A549 (cell line): ENCODE data around the gene RPLP1. TPM values are rescaled to one million over a fixed set of nuclear protein-coding genes. Genes with fewer than 3 reads are reported as not detected.

ENCODE experiments used
- ATAC-seq, 2 experiments: fragments of 200-7000 bp in 1 of 2; fragments of >200 bp in 1 of 2; cut with Nextera tagmentation in 1 of 2; cut with Tn5 transposase in 1 of 2; 3 replicates each; pipeline versions ENCODE4 v1.8.0 to v1.9.1; 2018 to 2020; ENCODE audit warnings: mild to moderate bottlenecking in 1 of 2, moderate library complexity in 1 of 2
- CTCF ChIA-PET: fragments of 300-600 bp; sonication (Branson Sonifier 250); formaldehyde crosslinking; extraction: SDS; loops from one replicate; lab custom pipeline; 2021; ENCODE audit warnings: antibody characterized with exemption, inconsistent platforms; lab: Yijun Ruan, JAX
- POLR2A ChIA-PET: fragments of 350-600 bp; formaldehyde crosslinking; extraction: SDS; loops from one replicate; lab custom pipeline; 2021; ENCODE audit warnings: antibody characterized with exemption, inconsistent platforms; lab: Yijun Ruan, JAX
- DNase-seq, 2 experiments: peaks; one replicate each; pipeline versions ENCODE4 v3.0.0 to v3.0.0-alpha.2; 2011 to 2016; ENCODE audit warnings: low read depth in 1 of 2, low spot score in 1 of 2
- FAIRE-seq: peaks from 2 replicates; lab custom pipeline; 2011; peaks lifted over from hg19 to GRCh38; lab: Jason Lieb, UNC
- H3K27ac ChIP-seq, 2 experiments: fragments of >200 bp; sonication (Bioruptor Twin); formaldehyde crosslinking; 3 replicates each; pipeline ENCODE4 v1.5.1; 2016 to 2017
- H3K4me1 ChIP-seq: fragments of >200 bp; sonication (Bioruptor Twin); formaldehyde crosslinking; 3 replicates; pipeline ENCODE4 v1.6.1; 2016
- H3K4me2 ChIP-seq: fragments of >200 bp; sonication (Bioruptor Twin); formaldehyde crosslinking; 3 replicates; pipeline ENCODE4 v1.6.1; 2016
- H3K4me3 ChIP-seq: fragments of >200 bp; sonication (Bioruptor Twin); formaldehyde crosslinking; 3 replicates; pipeline ENCODE4 v1.5.1; 2016
- H3K9me3 ChIP-seq: fragments of >200 bp; sonication (Bioruptor Twin); formaldehyde crosslinking; 3 replicates; pipeline ENCODE4 v1.6.1; 2016
- BHLHE40 ChIP-seq: IDR thresholded peaks from 2 replicates; pipeline ENCODE4 v1.6.1; 2012; ENCODE audit warnings: low read depth, low read length, inconsistent platforms
- CBX8 ChIP-seq: fragments of 200-600 bp; sonication (generic); IDR thresholded peaks from 2 replicates; pipeline ENCODE4 v1.6.1; 2016
- CHD2 ChIP-seq: fragments of 150-350 bp; IDR thresholded peaks from 2 replicates; pipeline ENCODE4 v1.6.1; 2014; ENCODE audit warnings: low read length; ENCODE audit not compliant: partially characterized antibody
- EHF ChIP-seq: fragments of 250-450 bp; sonication (Bioruptor Pico); IDR thresholded peaks from 2 replicates; pipeline ENCODE4 v1.5.0; 2020; ENCODE audit warnings: mild to moderate bottlenecking
- FOSL2 ChIP-seq, 2 experiments: fragments of 450-650 bp in 1 of 2; fragments of >200 bp in 1 of 2; sonication (Bioruptor Twin) in 1 of 2; formaldehyde crosslinking; IDR thresholded peaks; 2 replicates each; pipeline versions ENCODE4 v1.5.0 to v1.6.1; 2016 to 2020; ENCODE audit warnings: mild to moderate bottlenecking in 1 of 2, moderate library complexity in 1 of 2
- FOXS1 ChIP-seq: fragments of 250-450 bp; sonication (Bioruptor Pico); IDR thresholded peaks from 2 replicates; pipeline ENCODE4 v1.5.0; 2020; ENCODE audit warnings: mild to moderate bottlenecking, moderate library complexity
- GATA3 ChIP-seq: IDR thresholded peaks from 2 replicates; pipeline ENCODE4 v1.6.1; 2012; ENCODE audit warnings: borderline replicate concordance
- HMGXB4 ChIP-seq: fragments of 250-450 bp; sonication (Bioruptor Pico); IDR thresholded peaks from 2 replicates; pipeline ENCODE4 v1.5.0; 2021; ENCODE audit warnings: mild to moderate bottlenecking, moderate library complexity, borderline replicate concordance
- HOXA7 ChIP-seq: fragments of 250-450 bp; sonication (Bioruptor Pico); IDR thresholded peaks from 2 replicates; pipeline ENCODE4 v1.5.0; 2020; ENCODE audit warnings: mild to moderate bottlenecking, moderate library complexity
- HOXB13 ChIP-seq: fragments of 250-450 bp; sonication (Bioruptor Pico); IDR thresholded peaks from 2 replicates; pipeline ENCODE4 v1.5.0; 2020; ENCODE audit warnings: low read depth, mild to moderate bottlenecking, moderate library complexity
- JUN ChIP-seq, 2 experiments: fragments of >200 bp; sonication (Bioruptor Twin); formaldehyde crosslinking; IDR thresholded peaks; 2 replicates in 1 of 2; 3 replicates in 1 of 2; pipeline ENCODE4 v1.6.1; 2016 to 2017
- JUNB ChIP-seq: fragments of >200 bp; sonication (Bioruptor Twin); formaldehyde crosslinking; IDR thresholded peaks from 2 replicates; pipeline ENCODE4 v1.6.1; 2016
- POLR2A ChIP-seq: IDR thresholded peaks from 2 replicates; pipeline ENCODE4 v1.6.1; 2012; ENCODE audit warnings: mild to moderate bottlenecking, low read length
- REST ChIP-seq: fragments of 200-600 bp; sonication (generic); IDR thresholded peaks from 2 replicates; pipeline ENCODE4 v1.6.1; 2016; ENCODE audit warnings: antibody characterized with exemption, mild to moderate bottlenecking, moderate library complexity
- SMC3 ChIP-seq: fragments of >200 bp; sonication (Bioruptor Twin); formaldehyde crosslinking; IDR thresholded peaks from 3 replicates; pipeline ENCODE4 v1.6.1; 2018; ENCODE audit warnings: inconsistent platforms
- SREBF2 ChIP-seq: fragments of 450-650 bp; IDR thresholded peaks from 2 replicates; pipeline ENCODE4 v1.6.1; 2014; ENCODE audit warnings: mild to moderate bottlenecking, moderate library complexity
- TFCP2L1 ChIP-seq: fragments of 250-450 bp; sonication (Bioruptor Pico); IDR thresholded peaks from 2 replicates; pipeline ENCODE4 v1.5.0; 2021; ENCODE audit warnings: mild to moderate bottlenecking
- USF2 ChIP-seq: fragments of 450-650 bp; IDR thresholded peaks from 2 replicates; pipeline ENCODE4 v1.6.1; 2014; ENCODE audit warnings: antibody characterized with exemption
- ZC3H11A ChIP-seq: fragments of 450-650 bp; IDR thresholded peaks from 2 replicates; pipeline ENCODE4 v1.6.1; 2014; ENCODE audit warnings: antibody characterized with exemption, mild to moderate bottlenecking
- ZSCAN20 ChIP-seq: fragments of 250-450 bp; sonication (Bioruptor Pico); IDR thresholded peaks from 2 replicates; pipeline ENCODE4 v1.8.0; 2022; ENCODE audit warnings: mild to moderate bottlenecking, moderate library complexity
- WGBS: methylation state at CpG from one replicate; pipeline ENCODE4 v1.1.6; 2017; ENCODE audit errors: missing lambda C conversion rate; 5-methylcytosine and 5-hydroxymethylcytosine counted together
- polyA plus RNA-seq, 4 experiments: library from polyadenylated mRNA; depleted of rRNA in 3 of 4; stranded (reverse); fragments of >200 nt; fragmentation: RNase III in 1 of 4; extraction: RNeasy Plus Mini Kit Qiagen cat#74134 plus additional on column Dnase treatment in 1 of 4; gene quantifications; 2 replicates in 3 of 4; 3 replicates in 1 of 4; pipeline ENCODE4 v1.2.3, GENCODE V29; 2011 to 2017

The RPLP1 gene
- polyA plus RNA-seq, 2 of the 4 experiments (the other 2 are of a cell fraction), result 1,245 to 4,104 TPM

- H3K4me1 ChIP-seq, result peaks cover 28% of the 10 kb centered on the region
- no peak for FAIRE-seq
- ATAC-seq, result peak; percentile 7 to 12; a peak in 2 of 6 replicates
- no peak overlapping the region for H3K4me2 ChIP-seq
- ChIA-PET CTCF (interaction anchor here (0.8 to 9.0 kb wide), 8 partner anchors 9 to 1020 kb away, joined by 3 to 152 read pairs (median 5); partner anchors contain the start of genes RPLP1 and TLE3), POLR2A (interaction anchor here (0.6 kb wide), 1 partner anchor 1040 kb away, joined by 3 read pairs; no protein-coding TSS in a partner anchor)
- H3K9me3 ChIP-seq, result no peaks in the 10 kb centered on the region
- no peak for TF ChIP-seq HMGXB4
- TF ChIP-seq BHLHE40, result no peak
- TF ChIP-seq USF2, result no peak
- TF ChIP-seq JUN (IDR thresholded peaks at IDR 0.05), result no peak
- TF ChIP-seq CHD2, result no peak
- TF ChIP-seq EHF (CRISPR knock-in tag), result no peak
- no peak for TF ChIP-seq FOSL2 (IDR thresholded peaks at IDR 0.05)
- TF ChIP-seq FOSL2 (CRISPR knock-in tag; IDR thresholded peaks at IDR 0.05), result no peak
- no peak for TF ChIP-seq GATA3
- no peak for TF ChIP-seq TFCP2L1 (CRISPR knock-in tag)
- TF ChIP-seq HOXA7 (CRISPR knock-in tag), result no peak
- TF ChIP-seq REST, result no peak
- no peak for TF ChIP-seq FOXS1 (CRISPR knock-in tag)
- no peak for TF ChIP-seq POLR2A
- 78% methylated on average over 19 of the region's 19 CpGs for WGBS
- no peak for DNase-seq
- H3K27ac ChIP-seq, result no peak overlapping the region
- H3K4me3 ChIP-seq, result no peak overlapping the region
These were observed 15.9 kb downstream of the RPLP1 start for GRCh38 chr15:69468241-69469121.

- no peak for DNase-seq
- WGBS, result 92% methylated on average over 8 of the region's 8 CpGs
These were observed 17.0 kb downstream of the RPLP1 start for GRCh38 chr15:69469467-69470201.

More at GRCh38 chr15:69469467-69470201, 17.0 kb downstream of the RPLP1 start:
- ATAC-seq (no peak), FAIRE-seq (no peak)
- Histone ChIP-seq H3K4me1 (peaks cover 25% of the 10 kb centered on the region), H3K4me2 (no peak overlapping the region), H3K9me3 (no peaks in the 10 kb centered on the region), H3K4me3 (no peak overlapping the region), H3K27ac (no peak overlapping the region)
- TF ChIP-seq HOXB13 (CRISPR knock-in tag), result no peak
- no peak for TF ChIP-seq USF2
- no peak for TF ChIP-seq ZSCAN20
- no peak for TF ChIP-seq SMC3
- no peak for TF ChIP-seq JUN (IDR thresholded peaks at IDR 0.05)
- no peak for TF ChIP-seq JUNB
- no peak for TF ChIP-seq ZC3H11A
- TF ChIP-seq SREBF2, result no peak
- TF ChIP-seq CBX8, result no peak
- TF ChIP-seq BHLHE40, result no peak
- ChIA-PET POLR2A (interaction anchor here (0.6 kb wide), 1 partner anchor 1039 kb away, joined by 3 read pairs; no protein-coding TSS in a partner anchor), CTCF (interaction anchor here (0.7 to 9.0 kb wide), 7 partner anchors 8 to 1019 kb away, joined by 3 to 152 read pairs (median 5); partner anchors contain the start of gene TLE3)
